ENCODE results near the gene EIF3F.

The EIF3F gene

GRCh38 chr11:8013833-8014232 lies 26.7 kb downstream of the EIF3F start:
- TF ChIP-seq CEBPB (IDR thresholded peaks at IDR 0.05) (no peak), TCF12 (IDR thresholded peaks at IDR 0.05; ENCODE audit: low read depth) (no peak), MAX (IDR thresholded peaks at IDR 0.05) (no peak), FOXM1 (IDR thresholded peaks at IDR 0.05; ENCODE audit: borderline replicate concordance, low read depth) (no peak), YY1 (IDR thresholded peaks at IDR 0.05; ENCODE audit: low read depth) (no peak), CREB1 (IDR thresholded peaks at IDR 0.05; ENCODE audit: low read depth) (no peak), ZBTB7A (IDR thresholded peaks at IDR 0.05; ENCODE audit: low read depth) (no peak), TAF1 (IDR thresholded peaks at IDR 0.05; ENCODE audit: low read depth) (no peak), EP300 (IDR thresholded peaks at IDR 0.05; ENCODE audit: borderline replicate concordance) (no peak), EGR1 (IDR thresholded peaks at IDR 0.05) (no peak), TEAD4 (IDR thresholded peaks at IDR 0.05) (no peak), USF1 (IDR thresholded peaks at IDR 0.05) (no peak), NFIC (IDR thresholded peaks at IDR 0.05) (no peak)
- TF ChIP-seq, protein P1, sequence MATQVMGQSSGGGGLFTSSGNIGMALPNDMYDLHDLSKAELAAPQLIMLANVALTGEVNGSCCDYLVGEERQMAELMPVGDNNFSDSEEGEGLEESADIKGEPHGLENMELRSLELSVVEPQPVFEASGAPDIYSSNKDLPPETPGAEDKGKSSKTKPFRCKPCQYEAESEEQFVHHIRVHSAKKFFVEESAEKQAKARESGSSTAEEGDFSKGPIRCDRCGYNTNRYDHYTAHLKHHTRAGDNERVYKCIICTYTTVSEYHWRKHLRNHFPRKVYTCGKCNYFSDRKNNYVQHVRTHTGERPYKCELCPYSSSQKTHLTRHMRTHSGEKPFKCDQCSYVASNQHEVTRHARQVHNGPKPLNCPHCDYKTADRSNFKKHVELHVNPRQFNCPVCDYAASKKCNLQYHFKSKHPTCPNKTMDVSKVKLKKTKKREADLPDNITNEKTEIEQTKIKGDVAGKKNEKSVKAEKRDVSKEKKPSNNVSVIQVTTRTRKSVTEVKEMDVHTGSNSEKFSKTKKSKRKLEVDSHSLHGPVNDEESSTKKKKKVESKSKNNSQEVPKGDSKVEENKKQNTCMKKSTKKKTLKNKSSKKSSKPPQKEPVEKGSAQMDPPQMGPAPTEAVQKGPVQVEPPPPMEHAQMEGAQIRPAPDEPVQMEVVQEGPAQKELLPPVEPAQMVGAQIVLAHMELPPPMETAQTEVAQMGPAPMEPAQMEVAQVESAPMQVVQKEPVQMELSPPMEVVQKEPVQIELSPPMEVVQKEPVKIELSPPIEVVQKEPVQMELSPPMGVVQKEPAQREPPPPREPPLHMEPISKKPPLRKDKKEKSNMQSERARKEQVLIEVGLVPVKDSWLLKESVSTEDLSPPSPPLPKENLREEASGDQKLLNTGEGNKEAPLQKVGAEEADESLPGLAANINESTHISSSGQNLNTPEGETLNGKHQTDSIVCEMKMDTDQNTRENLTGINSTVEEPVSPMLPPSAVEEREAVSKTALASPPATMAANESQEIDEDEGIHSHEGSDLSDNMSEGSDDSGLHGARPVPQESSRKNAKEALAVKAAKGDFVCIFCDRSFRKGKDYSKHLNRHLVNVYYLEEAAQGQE (IDR thresholded peaks at IDR 0.05; ENCODE audit: low read depth), result no peak

DNA sequence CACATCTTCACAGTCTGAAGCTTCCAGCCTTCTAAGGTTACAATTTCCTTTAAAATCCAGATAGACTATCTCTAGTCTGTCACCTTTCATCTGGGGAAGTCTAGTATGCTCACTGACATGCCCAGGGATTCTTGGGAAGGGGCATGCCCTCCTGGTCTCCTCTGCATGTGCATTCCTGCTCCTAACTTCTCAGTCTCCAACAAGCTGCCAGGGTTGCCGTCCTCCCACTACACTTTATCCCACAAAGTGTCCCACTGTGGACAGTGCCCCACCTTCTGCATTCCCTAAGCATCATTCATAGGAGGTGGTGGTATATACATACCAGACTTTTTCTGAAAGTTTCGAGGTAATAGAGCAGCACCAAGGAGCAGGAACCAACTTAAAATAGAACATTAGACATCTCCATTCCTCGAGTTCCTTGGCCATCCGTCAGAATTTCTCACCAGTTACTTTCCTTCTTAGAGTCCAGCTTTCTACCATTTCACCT lies 28.7 kb downstream of the EIF3F start:
- TF ChIP-seq CEBPB (IDR thresholded peaks at IDR 0.05) (no peak), FOXM1 (IDR thresholded peaks at IDR 0.05; ENCODE audit: borderline replicate concordance, low read depth) (no peak), TEAD4 (IDR thresholded peaks at IDR 0.05) (no peak), ZBTB7A (IDR thresholded peaks at IDR 0.05; ENCODE audit: low read depth) (no peak), CREB1 (IDR thresholded peaks at IDR 0.05; ENCODE audit: low read depth) (no peak)

DNA sequence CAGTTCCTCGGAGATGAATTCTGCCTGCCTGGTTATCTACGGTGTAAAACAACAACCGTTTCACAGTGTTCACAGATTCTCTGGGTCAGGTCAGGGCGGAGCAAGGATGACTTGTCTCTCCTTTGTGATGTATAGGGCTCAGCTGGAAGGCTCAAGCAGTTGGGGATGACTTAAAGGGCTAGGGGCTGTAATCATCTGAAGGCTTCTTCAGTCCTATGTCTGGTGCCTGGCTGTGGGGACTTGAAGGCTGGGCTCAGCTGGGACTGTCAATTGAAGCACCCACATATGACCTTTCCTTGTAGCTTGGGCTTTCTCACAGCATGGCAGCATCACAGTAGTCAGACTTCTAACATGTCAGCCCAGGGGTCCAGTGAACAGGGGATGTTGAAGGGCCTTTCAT lies 29.3 kb downstream of the EIF3F start:
- TF ChIP-seq ZBTB7A (IDR thresholded peaks at IDR 0.05; ENCODE audit: low read depth) (no peak), EP300 (IDR thresholded peaks at IDR 0.05; ENCODE audit: borderline replicate concordance) (no peak), TAF1 (IDR thresholded peaks at IDR 0.05; ENCODE audit: low read depth) (no peak), NFIC (IDR thresholded peaks at IDR 0.05) (no peak), RAD21 (IDR thresholded peaks at IDR 0.05; ENCODE audit: low read depth) (no peak), TEAD4 (IDR thresholded peaks at IDR 0.05) (no peak), TCF12 (IDR thresholded peaks at IDR 0.05; ENCODE audit: low read depth) (no peak), YY1 (IDR thresholded peaks at IDR 0.05; ENCODE audit: low read depth) (no peak), MAX (IDR thresholded peaks at IDR 0.05) (no peak), FOXM1 (IDR thresholded peaks at IDR 0.05; ENCODE audit: borderline replicate concordance, low read depth) (no peak), USF1 (IDR thresholded peaks at IDR 0.05) (no peak), EGR1 (IDR thresholded peaks at IDR 0.05) (no peak), CEBPB (IDR thresholded peaks at IDR 0.05) (no peak), CREB1 (IDR thresholded peaks at IDR 0.05; ENCODE audit: low read depth) (no peak)
- TF ChIP-seq, protein P1 (IDR thresholded peaks at IDR 0.05; ENCODE audit: low read depth), result no peak

DNA sequence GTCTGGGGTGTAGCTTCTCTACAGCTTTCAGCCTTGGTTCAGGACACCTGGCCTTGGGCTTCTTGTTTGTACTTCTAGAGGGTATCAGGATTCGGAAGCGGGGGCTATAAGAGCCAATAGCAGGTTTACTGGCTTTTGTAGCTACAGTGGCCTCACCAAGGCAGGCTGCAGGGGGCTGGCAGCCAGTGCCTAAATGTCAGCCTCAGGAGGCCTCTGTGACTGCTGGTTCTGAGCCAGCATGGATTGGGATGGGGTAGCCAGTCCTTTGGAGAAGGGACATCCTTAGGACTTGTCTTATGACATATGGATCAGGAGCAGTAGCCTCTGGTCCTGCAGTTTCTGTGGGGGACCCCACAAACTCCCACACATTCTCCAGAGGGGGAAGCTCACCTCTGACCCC lies 29.9 kb downstream of the EIF3F start:
- TF ChIP-seq YY1 (IDR thresholded peaks at IDR 0.05; ENCODE audit: low read depth) (no peak), FOXM1 (IDR thresholded peaks at IDR 0.05; ENCODE audit: borderline replicate concordance, low read depth) (no peak), EGR1 (IDR thresholded peaks at IDR 0.05) (no peak), CEBPB (IDR thresholded peaks at IDR 0.05) (no peak), EP300 (IDR thresholded peaks at IDR 0.05; ENCODE audit: borderline replicate concordance) (no peak), TAF1 (IDR thresholded peaks at IDR 0.05; ENCODE audit: low read depth) (no peak), ZBTB7A (IDR thresholded peaks at IDR 0.05; ENCODE audit: low read depth) (no peak), TEAD4 (IDR thresholded peaks at IDR 0.05) (no peak), NFIC (IDR thresholded peaks at IDR 0.05) (no peak), CREB1 (IDR thresholded peaks at IDR 0.05; ENCODE audit: low read depth) (no peak), RAD21 (IDR thresholded peaks at IDR 0.05; ENCODE audit: low read depth) (no peak), USF1 (IDR thresholded peaks at IDR 0.05) (no peak)
- TF ChIP-seq, protein P1 (IDR thresholded peaks at IDR 0.05; ENCODE audit: low read depth), result no peak
